ENCODE results near the gene NSUN2.

NSUN2 gene

GRCh38 chr5:6642655-6643054 lies 9.8 kb upstream of the NSUN2 start:
- no peak for DNase-seq

GRCh38 chr5:6638236-6638635 lies 5.4 kb upstream of the NSUN2 start:
- DNase-seq = no peak

DNA sequence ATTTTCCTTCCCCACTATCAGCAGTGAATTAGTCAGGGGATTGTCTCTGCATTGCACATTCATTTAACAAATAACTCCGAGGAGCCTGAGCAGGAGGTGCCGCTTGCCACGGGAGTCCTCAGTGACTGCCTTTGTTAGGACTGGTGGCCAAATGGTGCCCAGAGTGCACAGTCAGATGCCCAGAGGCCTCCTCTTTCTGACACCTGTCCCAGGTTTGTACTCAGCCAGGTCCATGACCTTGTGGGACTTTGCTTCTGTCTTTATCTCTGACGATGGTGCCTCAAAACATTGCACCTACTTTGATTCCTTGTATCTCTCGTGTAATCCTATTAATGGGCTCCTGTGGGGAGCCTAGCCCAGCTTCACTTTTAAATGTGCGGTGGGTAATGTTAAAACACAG lies 4.7 kb upstream of the NSUN2 start:
- no peak for DNase-seq

- no peak for DNase-seq
These were observed 4.2 kb upstream of the NSUN2 start for GRCh38 chr5:6637022-6637421.

DNA sequence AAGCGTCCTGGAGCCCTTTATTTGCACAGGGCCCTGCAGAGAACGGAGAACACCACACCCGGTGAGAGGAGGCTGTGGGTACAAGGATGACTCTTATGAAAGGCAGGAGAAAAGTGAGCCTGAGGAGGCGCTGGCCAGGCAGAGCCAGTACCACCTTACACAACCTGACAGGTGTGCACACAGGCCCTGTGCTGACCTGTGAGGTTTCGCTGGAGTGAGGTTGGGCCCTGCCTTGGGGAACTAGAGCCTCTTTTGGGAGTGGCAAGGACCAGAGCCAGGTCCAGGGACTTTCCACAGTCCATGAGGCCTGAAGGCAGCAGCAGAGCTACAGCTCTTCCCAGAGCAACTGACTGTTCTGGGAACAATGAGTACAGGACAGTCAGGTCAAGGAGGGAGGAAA lies 3.4 kb upstream of the NSUN2 start:
- DNase-seq = peak; percentile 71

DNA sequence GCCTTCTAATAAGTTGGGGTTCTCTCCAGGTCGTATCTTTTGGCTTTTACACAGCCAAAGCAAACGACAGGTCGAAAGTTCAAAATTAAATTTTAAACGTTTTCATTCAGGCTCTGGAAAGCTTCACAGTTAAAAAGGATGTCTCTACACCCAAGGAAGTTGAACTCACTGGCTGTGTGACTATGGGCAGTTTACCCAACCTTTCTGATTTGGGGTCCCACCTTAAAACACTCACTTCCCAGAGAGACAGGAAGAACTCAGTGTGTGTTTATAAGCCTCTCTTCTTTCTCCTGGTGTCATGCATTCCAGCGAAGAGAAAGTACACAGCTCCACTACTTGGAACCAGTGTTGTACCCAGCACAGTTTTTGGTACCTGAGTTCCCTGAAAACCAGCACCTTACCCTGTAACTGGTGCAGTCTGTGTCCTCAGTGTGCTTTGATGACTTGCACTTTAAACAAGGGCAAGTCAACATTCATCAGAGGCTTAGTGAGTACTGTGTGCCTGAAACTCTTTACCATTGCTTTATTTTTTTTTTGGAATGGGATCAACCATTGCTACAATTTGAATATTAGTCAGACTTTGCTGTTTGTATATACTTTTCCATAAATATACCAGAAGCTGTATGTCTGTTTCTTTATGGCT lies 2.1 kb upstream of the NSUN2 start:
- DNase-seq = no peak

DNA sequence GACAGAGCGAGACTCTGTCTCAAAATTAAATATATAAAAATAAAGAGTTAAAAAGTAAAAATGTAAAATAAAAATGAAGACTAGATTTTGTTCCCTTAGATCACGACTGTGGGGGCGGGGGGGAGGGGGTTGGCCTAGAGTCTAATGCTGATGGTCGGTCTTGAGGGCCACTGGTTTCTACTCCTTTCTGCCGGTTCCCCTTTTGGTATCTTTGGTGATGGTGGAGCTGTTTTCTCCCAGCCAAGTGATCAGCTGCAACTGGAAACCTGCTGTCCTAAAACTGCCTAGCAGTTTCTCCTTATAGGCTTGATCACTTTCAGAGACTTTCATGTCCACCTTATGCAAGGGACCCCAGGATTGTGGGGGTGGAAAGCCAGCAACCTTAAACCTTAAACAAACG lies 1.5 kb upstream of the NSUN2 start:
- DNase-seq = no peak

GRCh38 chr5:6633469-6634245 lies 813 bp upstream of the NSUN2 start:
- no peak for DNase-seq

DNA sequence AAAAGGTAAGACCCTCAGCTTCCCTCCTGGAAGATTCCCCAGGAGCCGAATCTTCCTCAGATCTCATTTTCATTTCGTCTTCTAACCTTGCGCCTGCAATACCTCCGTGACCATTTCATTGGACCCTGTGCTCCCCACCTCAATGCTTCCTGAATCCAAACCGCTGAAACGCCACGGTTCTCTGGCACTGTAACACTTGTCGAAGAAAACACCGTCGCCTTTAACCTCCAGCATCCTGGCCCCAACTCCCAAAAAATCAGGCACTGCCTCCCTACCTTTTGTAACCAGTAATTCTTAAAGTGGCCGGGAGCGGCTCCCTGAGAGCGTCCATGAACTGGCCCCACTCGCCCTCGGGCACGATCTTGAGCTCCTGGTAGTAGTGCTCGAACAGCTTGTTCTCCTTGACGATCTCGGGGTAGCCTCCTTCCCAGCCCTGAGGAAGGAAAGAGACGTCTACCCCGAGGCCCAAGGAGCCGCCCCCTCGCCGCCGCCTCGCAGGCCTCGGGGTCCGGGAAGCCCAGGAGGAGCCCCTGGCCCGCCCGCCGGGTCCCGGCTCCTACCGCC lies 438 bp downstream of the NSUN2 start:
- no peak for DNase-seq

GRCh38 chr5:6631441-6631840 lies 1.4 kb downstream of the NSUN2 start:
- no peak for DNase-seq

- DNase-seq = no peak
These were observed 6.3 kb downstream of the NSUN2 start for GRCh38 chr5:6626508-6626907.

DNA sequence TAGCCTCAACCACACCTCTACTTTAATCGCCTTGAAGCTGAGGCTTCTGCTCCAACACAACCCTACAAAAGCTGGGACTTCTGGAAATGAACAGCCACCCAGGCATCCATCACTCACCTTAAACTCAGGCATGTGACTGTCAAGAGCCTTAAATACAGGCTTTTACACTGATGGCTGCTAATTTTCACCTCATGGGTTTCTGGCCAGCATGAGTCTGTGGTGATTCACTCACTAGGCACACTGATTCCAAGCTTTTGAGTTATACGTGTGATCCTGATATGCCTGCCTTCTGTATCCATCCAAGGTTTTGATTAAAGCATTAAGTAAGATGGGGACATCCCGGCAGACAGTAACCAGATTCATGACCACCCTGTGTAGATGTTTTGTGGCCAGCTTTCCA lies 8.9 kb downstream of the NSUN2 start:
- DNase-seq = no peak

GRCh38 chr5:6623228-6623627 lies 9.6 kb downstream of the NSUN2 start:
- no peak for DNase-seq

GRCh38 chr5:6616632-6617031 lies 16.2 kb downstream of the NSUN2 start:
- DNase-seq = no peak

DNA sequence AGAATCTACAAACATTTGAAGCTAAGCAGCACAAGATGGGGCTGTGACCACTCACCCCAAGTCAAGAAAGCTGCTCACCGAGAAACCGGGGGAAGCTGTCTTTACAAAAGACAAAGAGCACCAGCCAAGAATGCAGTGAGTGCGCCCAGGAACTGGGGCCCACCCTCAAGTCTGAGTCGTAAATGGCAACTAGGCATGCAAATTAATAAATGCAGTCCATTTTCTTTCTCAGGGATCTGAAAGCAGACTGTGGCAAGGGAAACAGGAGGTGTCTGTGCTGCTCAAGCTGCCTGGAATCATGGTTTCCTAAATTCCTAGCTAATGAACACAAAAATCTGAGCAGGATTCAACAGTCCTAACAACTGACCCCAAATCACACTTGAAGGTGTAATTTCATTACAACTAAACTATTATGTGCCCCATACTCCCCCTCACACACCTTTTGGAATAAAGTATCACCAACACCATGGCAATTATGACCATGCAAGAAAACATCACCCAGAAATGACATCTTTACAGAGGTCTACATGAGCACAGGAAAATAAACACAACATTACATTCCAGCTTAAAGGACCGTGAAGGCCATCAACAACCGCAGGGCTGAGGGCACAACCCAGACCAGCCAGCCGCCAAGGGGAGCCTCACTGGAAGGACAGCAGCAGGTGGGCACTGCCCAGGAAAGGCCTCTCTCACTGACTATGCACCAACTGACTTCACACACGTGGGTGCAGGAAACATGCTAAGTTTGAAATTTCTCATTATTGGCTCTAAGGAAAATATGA lies 17.6 kb downstream of the NSUN2 start:
- no peak for DNase-seq

GRCh38 chr5:6611334-6612256 lies 21.2 kb downstream of the NSUN2 start:
- DNase-seq = no peak

GRCh38 chr5:6608016-6608415 lies 24.8 kb downstream of the NSUN2 start:
- DNase-seq = no peak

DNA sequence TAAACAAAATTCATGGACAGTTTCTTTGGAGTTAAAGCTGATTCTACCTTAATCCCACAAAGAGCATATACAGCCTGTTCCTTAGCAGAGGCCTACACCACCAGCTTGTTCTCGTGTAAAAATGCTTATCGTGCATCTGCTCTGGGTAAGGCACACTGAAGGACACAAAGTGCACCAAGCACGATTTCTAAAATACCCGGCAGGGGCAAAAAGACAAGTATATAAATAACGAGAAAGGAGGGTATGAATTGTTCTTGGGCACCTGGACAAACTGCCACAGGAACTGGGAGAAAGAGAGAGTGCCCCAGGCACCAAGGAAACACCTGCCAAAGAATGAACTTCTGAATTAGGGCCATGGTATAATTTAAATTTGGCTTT lies 25.3 kb downstream of the NSUN2 start:
- DNase-seq = no peak

DNA sequence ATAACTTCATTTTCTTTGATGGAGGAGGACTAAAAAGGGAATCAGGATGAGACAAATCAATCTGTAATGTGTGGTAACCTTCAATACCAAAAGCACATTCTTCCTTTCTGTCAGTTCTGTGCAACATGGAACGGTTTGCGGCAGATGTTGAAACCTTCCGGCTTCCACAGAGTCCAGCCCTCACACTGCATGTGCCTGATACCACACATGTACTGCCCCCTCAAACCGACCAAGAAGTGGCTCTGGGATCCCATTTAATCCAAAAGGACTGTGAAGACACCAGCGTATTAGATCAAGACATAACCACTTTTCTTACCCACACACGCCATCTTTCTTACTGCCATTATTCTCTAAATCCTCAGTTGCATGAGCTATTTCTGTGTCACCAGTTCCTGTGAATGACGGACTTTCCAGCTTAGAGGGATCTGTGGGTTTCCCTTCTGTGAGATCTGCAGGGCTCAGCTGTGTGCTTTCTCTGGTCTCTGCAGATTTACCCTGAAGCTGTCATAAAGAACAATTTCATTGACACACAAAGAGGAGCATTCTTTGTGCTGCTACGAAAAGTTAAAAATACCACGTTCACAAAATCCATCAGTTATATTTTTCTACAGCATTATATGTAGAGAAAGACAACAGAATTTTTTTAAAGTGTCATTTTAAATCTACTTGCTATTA lies 25.8 kb downstream of the NSUN2 start:
- no peak for DNase-seq

- DNase-seq = no peak
These were observed 27.9 kb downstream of the NSUN2 start for GRCh38 chr5:6604946-6605345.

DNA sequence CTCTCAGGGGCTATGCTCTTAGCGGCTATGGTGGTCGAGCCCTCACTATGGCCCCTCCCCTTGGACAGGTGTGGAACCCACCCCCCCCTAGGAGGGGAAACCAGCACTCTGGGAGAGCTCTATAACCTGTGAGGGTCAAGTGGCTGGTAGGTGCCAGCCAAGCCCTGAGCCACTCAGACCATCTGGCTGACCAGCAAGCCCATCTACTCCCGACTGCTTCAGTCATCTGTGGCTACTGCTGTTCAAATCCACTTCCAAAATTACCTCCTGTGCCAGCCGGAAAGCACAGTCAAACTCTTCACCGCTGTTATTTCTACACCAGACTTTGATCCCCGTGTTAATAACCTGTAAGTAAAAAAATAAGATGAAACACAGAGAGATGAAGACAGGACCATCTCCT lies 28.5 kb downstream of the NSUN2 start:
- no peak for DNase-seq

DNA sequence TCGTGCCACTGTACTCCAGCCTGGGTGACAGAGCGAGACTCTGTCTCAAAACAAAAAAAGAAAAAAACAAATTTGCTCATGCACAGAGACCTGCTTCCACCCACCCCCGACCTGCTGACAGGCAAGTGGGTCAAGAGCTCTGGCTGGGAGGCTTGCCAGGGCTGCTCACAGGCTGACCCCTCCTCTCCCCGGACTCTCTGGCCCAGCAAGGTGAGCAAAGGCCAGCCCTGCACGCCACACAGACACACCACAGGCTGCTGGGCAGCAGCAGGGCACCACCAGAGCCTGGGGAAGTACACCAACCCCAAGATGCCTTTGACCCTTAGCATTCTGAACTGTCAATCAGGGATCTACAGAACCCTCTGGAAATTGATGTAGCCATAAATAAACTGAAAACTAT lies 29.2 kb downstream of the NSUN2 start:
- DNase-seq = no peak

All from NCI-H774 (cell line).